Neuronal stem cell (in vitro differentiated cells): ENCODE results near the gene DSCAM.

Experiments used
- DNase-seq: peaks from one replicate; pipeline ENCODE4 v3.0.0-alpha.2; 2013; ENCODE audit warnings: low spot score
- H2AFZ ChIP-seq: one replicate; pipeline ENCODE4 v1.6.1; 2013; ENCODE audit warnings: mild to moderate bottlenecking, low read length, inconsistent platforms
- H2AK5ac ChIP-seq: 2 replicates; pipeline ENCODE4 v1.6.1; 2013; ENCODE audit warnings: low read depth, mild to moderate bottlenecking, inconsistent platforms, low read length, moderate library complexity, mixed read lengths
- H2BK120ac ChIP-seq: 2 replicates; pipeline ENCODE4 v1.6.1; 2013; ENCODE audit warnings: low read depth, mild to moderate bottlenecking, inconsistent platforms, low read length, moderate library complexity, mixed read lengths
- H2BK12ac ChIP-seq: one replicate; pipeline ENCODE4 v1.6.1; 2013; ENCODE audit warnings: low read length, inconsistent platforms
- H2BK15ac ChIP-seq: 2 replicates; pipeline ENCODE4 v1.6.1; 2013; ENCODE audit warnings: mild to moderate bottlenecking, low read length, inconsistent platforms, mixed read lengths
- H2BK5ac ChIP-seq: one replicate; pipeline ENCODE4 v1.6.1; 2013; ENCODE audit warnings: inconsistent platforms, mild to moderate bottlenecking, low read length, moderate library complexity
- H3K14ac ChIP-seq: one replicate; pipeline ENCODE4 v1.6.1; 2013; ENCODE audit warnings: low read length, inconsistent platforms
- H3K18ac ChIP-seq: 2 replicates; pipeline ENCODE4 v1.6.1; 2013; ENCODE audit warnings: low read length, inconsistent platforms
- H3K23ac ChIP-seq: 2 replicates; pipeline ENCODE4 v1.6.1; 2013; ENCODE audit warnings: low read depth, mild to moderate bottlenecking, mixed read lengths, low read length, inconsistent platforms; ENCODE audit not compliant: poor library complexity
- H3K27ac ChIP-seq: replicated peaks from 3 replicates; pipeline ENCODE4 v1.5.1; 2013; ENCODE audit warnings: low read length, inconsistent platforms
- H3K27me3 ChIP-seq, 3 experiments: 2 replicates each; pipeline ENCODE4 v1.6.1; 2013; ENCODE audit warnings: low read length in 3 of 3, mild to moderate bottlenecking in 2 of 3, inconsistent platforms in 1 of 3, low read depth in 1 of 3, mixed read lengths in 1 of 3, moderate library complexity in 1 of 3; ENCODE audit not compliant: control insufficient read depth in 3 of 3, insufficient read depth in 3 of 3
- H3K36me3 ChIP-seq, 2 donors: replicated peaks in 1 of 2; 2 replicates each; pipeline ENCODE4 v1.6.1; 2013; ENCODE audit warnings: low read length in 2 of 2; ENCODE audit not compliant: control insufficient read depth in 2 of 2, insufficient read depth in 2 of 2
- H3K4ac ChIP-seq: 2 replicates; pipeline ENCODE4 v1.6.1; 2013; ENCODE audit warnings: inconsistent platforms, mild to moderate bottlenecking, low read length, moderate library complexity
- H3K4me1 ChIP-seq, 2 donors: 1 replicate in 1 of 2; 2 replicates in 1 of 2; pipeline ENCODE4 v1.6.1; 2013; ENCODE audit warnings: low read length in 2 of 2, low read depth in 1 of 2; ENCODE audit not compliant: control insufficient read depth in 2 of 2, insufficient read depth in 1 of 2
- H3K4me2 ChIP-seq: one replicate; pipeline ENCODE4 v1.6.1; 2013; ENCODE audit warnings: mild to moderate bottlenecking, low read length, inconsistent platforms; ENCODE audit not compliant: insufficient read depth, poor library complexity, severe bottlenecking
- H3K4me3 ChIP-seq, 2 donors: 2 replicates each; pipeline ENCODE4 v1.5.1; 2013; ENCODE audit warnings: low read length in 2 of 2, mild to moderate bottlenecking in 2 of 2, inconsistent platforms in 1 of 2, moderate library complexity in 1 of 2
- H3K79me1 ChIP-seq: one replicate; pipeline ENCODE4 v1.6.1; 2013; ENCODE audit warnings: low read depth, mild to moderate bottlenecking, inconsistent platforms, low read length, moderate library complexity
- H3K9ac ChIP-seq: one replicate; pipeline ENCODE4 v1.6.1; 2013; ENCODE audit warnings: mild to moderate bottlenecking, low read depth, low read length, inconsistent platforms; ENCODE audit not compliant: poor library complexity
- H3K9me3 ChIP-seq, 2 donors: replicated peaks in 1 of 2; 2 replicates each; pipeline versions ENCODE3 to v1.6.1; 2013; ENCODE audit warnings: low read length in 2 of 2, mild to moderate bottlenecking in 2 of 2, inconsistent platforms in 1 of 2, low read depth in 1 of 2, mixed read lengths in 1 of 2, moderate library complexity in 1 of 2; ENCODE audit not compliant: control insufficient read depth in 2 of 2, insufficient read depth in 1 of 2
- H4K8ac ChIP-seq: one replicate; pipeline ENCODE4 v1.6.1; 2013; ENCODE audit warnings: low read depth, mild to moderate bottlenecking, inconsistent platforms, low read length, moderate library complexity
- H4K91ac ChIP-seq: one replicate; pipeline ENCODE4 v1.6.1; 2013; ENCODE audit warnings: low read length, low read depth, mild to moderate bottlenecking, inconsistent platforms; ENCODE audit not compliant: poor library complexity
- WGBS, 2 donors: extraction: QIAGEN DNeasy Blood & Tissue Kit; methylation state at CpG; one replicate each; pipeline ENCODE4 v1.1.7; 2013; ENCODE audit warnings: missing lambda C conversion rate in 2 of 2, mixed read lengths in 1 of 2; ENCODE audit not compliant: insufficient read length in 2 of 2, insufficient replicate concordance in 1 of 2; ENCODE audit errors: extremely low coverage in 2 of 2; 5-methylcytosine and 5-hydroxymethylcytosine counted together

The DSCAM gene

GRCh38 chr21:40074198-40074597, 772.8 kb downstream of the DSCAM start:
- WGBS, 2 donors = no CpG with 5 or more reads among the region's 6 CpGs
- Histone ChIP-seq H3K4me3 (no peak overlapping the region), H3K14ac (no peak overlapping the region), H3K27me3 (peaks cover 0 to 4% (median under 1%) of the 10 kb centered on the region in 3 experiments), H2AFZ (no peak overlapping the region), H3K79me1 (no peaks in the 10 kb centered on the region), H2BK120ac (no peak overlapping the region), H3K4me1 (peaks cover 0 to 3% of the 10 kb centered on the region in 2 donors), H2BK15ac (no peak overlapping the region), H3K23ac (no peak overlapping the region), H2BK5ac (no peak overlapping the region), H3K4me2 (no peak overlapping the region), H2BK12ac (no peak overlapping the region), H3K18ac (no peak overlapping the region), H3K36me3 (no peaks in the 10 kb centered on the region), H4K8ac (no peak overlapping the region), H3K27ac (no peak overlapping the region), H2AK5ac (no peak overlapping the region), H3K4ac (no peak overlapping the region), H3K9ac (no peak overlapping the region), H3K9me3 (peaks cover 0 to under 1% of the 10 kb centered on the region in 2 donors), H4K91ac (no peak overlapping the region)
- no peak for DNase-seq

- Histone ChIP-seq H2BK15ac (no peak overlapping the region), H4K8ac (no peak overlapping the region), H3K9ac (no peak overlapping the region), H3K27me3 (peaks cover 0 to 4% (median 2%) of the 10 kb centered on the region in 3 experiments), H3K18ac (no peak overlapping the region), H3K4me1 (peaks cover 0 to 3% of the 10 kb centered on the region in 2 donors), H3K27ac (no peak overlapping the region), H3K4ac (no peak overlapping the region), H3K79me1 (no peaks in the 10 kb centered on the region), H3K23ac (no peak overlapping the region), H2BK12ac (no peak overlapping the region), H3K9me3 (peaks cover 0 to 3% of the 10 kb centered on the region in 2 donors), H2AFZ (no peak overlapping the region), H3K14ac (no peak overlapping the region), H3K4me3 (no peak overlapping the region), H3K36me3 (no peaks in the 10 kb centered on the region), H2BK5ac (no peak overlapping the region), H2AK5ac (no peak overlapping the region), H3K4me2 (no peak overlapping the region), H4K91ac (no peak overlapping the region), H2BK120ac (no peak overlapping the region)
- no CpG with 5 or more reads among the region's 5 CpGs for WGBS, 2 donors
- no peak for DNase-seq
Measured at GRCh38 chr21:40073642-40074041, 773.3 kb downstream of the DSCAM start.

GRCh38 chr21:40070871-40071270, 776.1 kb downstream of the DSCAM start:
- WGBS, 2 donors = no CpG with 5 or more reads among the region's 4 CpGs

GRCh38 chr21:40067751-40068150, 779.2 kb downstream of the DSCAM start:
- no peak overlapping the region for H3K18ac ChIP-seq
- no peak overlapping the region for H3K4me2 ChIP-seq
- H2BK5ac ChIP-seq = no peak overlapping the region
- no peak overlapping the region for H3K23ac ChIP-seq
- H2BK15ac ChIP-seq = no peak overlapping the region
- no peak for DNase-seq
- no peak overlapping the region for H4K91ac ChIP-seq
- no peak overlapping the region for H3K9ac ChIP-seq
- H3K36me3 ChIP-seq = no peaks in the 10 kb centered on the region
- no peaks in the 10 kb centered on the region for H3K79me1 ChIP-seq
- H3K14ac ChIP-seq = no peak overlapping the region
- no peak overlapping the region for H3K4ac ChIP-seq
- no peak overlapping the region for H3K4me3 ChIP-seq
- H4K8ac ChIP-seq = no peak overlapping the region
- no peak overlapping the region for H2BK12ac ChIP-seq
- peaks cover 0 to 3% of the 10 kb centered on the region in 2 donors for H3K9me3 ChIP-seq
- H3K4me1 ChIP-seq = peaks cover 0 to 4% of the 10 kb centered on the region in 2 donors
- no peak overlapping the region for H2AFZ ChIP-seq
- no CpG with 5 or more reads among the region's 4 CpGs for whole genome bisulfite sequencing, 2 donors
- no peak overlapping the region for H3K27ac ChIP-seq
- no peak overlapping the region for H2AK5ac ChIP-seq
- peaks cover 0 to 2% (median 0%) of the 10 kb centered on the region in 3 experiments for H3K27me3 ChIP-seq
- H2BK120ac ChIP-seq = no peak overlapping the region

More at GRCh38 chr21:40070871-40071270, 776.1 kb downstream of the DSCAM start:
- no peaks in the 10 kb centered on the region for H3K79me1 ChIP-seq
- H2BK15ac ChIP-seq = no peak overlapping the region
- peaks cover 0 to 3% of the 10 kb centered on the region in 2 donors for H3K9me3 ChIP-seq
- no peak overlapping the region for H4K91ac ChIP-seq
- H2AK5ac ChIP-seq = no peak overlapping the region
- H4K8ac ChIP-seq = no peak overlapping the region
- H2BK12ac ChIP-seq = no peak overlapping the region
- H3K4me3 ChIP-seq = no peak overlapping the region
- H3K36me3 ChIP-seq = no peaks in the 10 kb centered on the region
- H2BK120ac ChIP-seq = no peak overlapping the region
- H3K27me3 ChIP-seq = peaks cover 0 to 3% (median 2%) of the 10 kb centered on the region in 3 experiments
- no peak overlapping the region for H3K9ac ChIP-seq
- DNase-seq = no peak
- peaks cover 0 to 6% of the 10 kb centered on the region in 2 donors for H3K4me1 ChIP-seq
- H2AFZ ChIP-seq = no peak overlapping the region
- no peak overlapping the region for H3K18ac ChIP-seq
- H3K4me2 ChIP-seq = no peak overlapping the region
- no peak overlapping the region for H2BK5ac ChIP-seq
- H3K14ac ChIP-seq = no peak overlapping the region
- no peak overlapping the region for H3K27ac ChIP-seq
- no peak overlapping the region for H3K23ac ChIP-seq
- H3K4ac ChIP-seq = no peak overlapping the region
